Activated naive CD8-positive, alpha-beta T cell treated with anti-CD3 and anti-CD28 coated beads, Interleukin-2, amount 50 U/mL, for 16 hours (primary cell): ENCODE data around the gene ITGB2.
"Not testable (repeated sequence)": the region's sequence is repeated elsewhere in the genome, so short reads cannot be mapped to it uniquely, and the experiment has no call there.

Experiments used
- DNase-seq: peaks from one replicate; pipeline ENCODE4 v3.0.0-alpha.2; 2020; ENCODE audit warnings: low read depth, low spot score

The ITGB2 gene

GRCh38 chr21:44927259-44927586 lies 6.5 kb upstream of the ITGB2 start:
- no peak for DNase-seq

GRCh38 chr21:44926331-44927101 lies 5.8 kb upstream of the ITGB2 start:
- no peak for DNase-seq

GRCh38 chr21:44925378-44925755 lies 4.7 kb upstream of the ITGB2 start:
- no peak for DNase-seq

GRCh38 chr21:44924606-44925377 lies 4.1 kb upstream of the ITGB2 start:
- no peak for DNase-seq

- no peak for DNase-seq
Observed at GRCh38 chr21:44923480-44924084, 2.9 kb upstream of the ITGB2 start.

GRCh38 chr21:44921928-44922327 lies 1.2 kb upstream of the ITGB2 start:
- no peak for DNase-seq

- DNase-seq: no peak
Observed at GRCh38 chr21:44919913-44920693, 596 bp downstream of the ITGB2 start.

- DNase-seq: no peak
Observed at GRCh38 chr21:44919111-44919912, 1.4 kb downstream of the ITGB2 start.

- no peak for DNase-seq
Observed at GRCh38 chr21:44918581-44919033, 2.1 kb downstream of the ITGB2 start.

- no peak for DNase-seq
Observed at GRCh38 chr21:44918107-44918470, 2.6 kb downstream of the ITGB2 start.

- DNase-seq: no peak
Observed at GRCh38 chr21:44917446-44918106, 3.1 kb downstream of the ITGB2 start.

- no peak for DNase-seq
Observed at GRCh38 chr21:44916965-44917364, 3.7 kb downstream of the ITGB2 start.

GRCh38 chr21:44914176-44914874 lies 6.4 kb downstream of the ITGB2 start:
- DNase-seq: no peak

GRCh38 chr21:44913425-44914175 lies 7.1 kb downstream of the ITGB2 start:
- no peak for DNase-seq

GRCh38 chr21:44912506-44913412 lies 7.9 kb downstream of the ITGB2 start:
- DNase-seq: not testable (repeated sequence)

- DNase-seq: no peak
Observed at GRCh38 chr21:44912158-44912473, 8.6 kb downstream of the ITGB2 start.

GRCh38 chr21:44911384-44912157 lies 9.1 kb downstream of the ITGB2 start:
- no peak for DNase-seq

- no peak for DNase-seq
Observed at GRCh38 chr21:44911068-44911383, 9.7 kb downstream of the ITGB2 start.
